ENCODE data around the gene HHIPL1. TPM values are rescaled to one million over a fixed set of nuclear protein-coding genes. Genes with fewer than 3 reads are reported as not detected.

HHIPL1 gene
- total RNA-seq, 1 experiment from 2014 or later = not detected

Other genes with a start within 250 kb of the HHIPL1 start
- gene SETD3, start 164.3 kb upstream of the HHIPL1 start, total RNA-seq (2014; rRNA removed; shearing (Covaris generic)) = 35.2 and 39.0 TPM in 2 replicates
- 5.0 and 7.5 TPM in 2 replicates for gene CCNK, start 163.7 kb upstream of the HHIPL1 start, total RNA-seq (2014; rRNA removed; shearing (Covaris generic))
- 49.6 and 84.9 TPM in 2 replicates for gene CCDC85C, start 40.9 kb upstream of the HHIPL1 start, total RNA-seq (2014; rRNA removed; shearing (Covaris generic))
- 0.12 and 0.96 TPM in 2 replicates for gene CYP46A1, start 39.2 kb downstream of the HHIPL1 start, total RNA-seq (2014; rRNA removed; shearing (Covaris generic))
- gene EML1, start 148.3 kb downstream of the HHIPL1 start, total RNA-seq (2014; rRNA removed; shearing (Covaris generic)) = 6.9 and 12.7 TPM in 2 replicates

Data from A172 (cell line).